ENCODE measurements around the gene ELP5.

The ELP5 gene

DNA sequence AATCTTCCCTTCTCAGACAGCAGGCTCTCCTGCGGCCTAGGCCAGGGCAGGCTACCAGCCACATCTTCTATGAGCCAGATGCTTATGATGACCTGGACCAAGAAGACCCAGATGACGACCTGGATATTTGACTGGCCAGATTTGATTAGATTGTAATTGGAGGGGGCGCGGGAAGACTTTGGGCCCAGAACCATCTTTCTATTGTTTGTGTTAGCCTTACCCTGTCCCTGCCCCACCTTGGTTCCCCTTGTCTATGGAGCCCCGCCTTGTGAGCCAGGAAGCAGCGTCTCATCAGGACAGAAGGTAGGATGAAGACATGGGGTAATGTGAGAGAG lies 7.5 kb downstream of the ELP5 start:
- Histone ChIP-seq H3K9me3 (ENCODE audit: control insufficient read depth, insufficient read depth, low read length) (no peaks in the 10 kb centered on the region), H3K9me2 (replicated peaks; ENCODE audit: control insufficient read depth, low read length) (no peaks in the 10 kb centered on the region), H3K27ac (ENCODE audit: low read depth, low read length) (no peak overlapping the region), H3K4me2 (ENCODE audit: low read length) (no peak overlapping the region), H3F3A (ENCODE audit: control insufficient read depth, insufficient read depth) (peaks cover 6% of the 10 kb centered on the region; the same call in 1 of the 2 replicates), H3K4me3 (ENCODE audit: low read length) (no peak overlapping the region), H4K20me1 (ENCODE audit: control insufficient read depth, insufficient read depth, low read depth, low read length) (no peaks in the 10 kb centered on the region), H3K4me1 (ENCODE audit: control insufficient read depth, low read length) (peaks cover 31% of the 10 kb centered on the region), H3K79me2 (ENCODE audit: control insufficient read depth, low read length) (no peaks in the 10 kb centered on the region; the same call in 1 of the 2 replicates), H3K27me3 (ENCODE audit: control insufficient read depth, low read length) (peaks cover 32% of the 10 kb centered on the region), H3K36me3 (ENCODE audit: control insufficient read depth, low read length) (peaks cover 38% of the 10 kb centered on the region)
- no peak for TF ChIP-seq CTCF (IDR thresholded peaks at IDR 0.05; ENCODE audit: low read depth, low read length, poor library complexity, severe bottlenecking)
- TF ChIP-seq EZH2phosphoT487 (IDR thresholded peaks at IDR 0.05; ENCODE audit: borderline replicate concordance, low read length): no peak

DNA sequence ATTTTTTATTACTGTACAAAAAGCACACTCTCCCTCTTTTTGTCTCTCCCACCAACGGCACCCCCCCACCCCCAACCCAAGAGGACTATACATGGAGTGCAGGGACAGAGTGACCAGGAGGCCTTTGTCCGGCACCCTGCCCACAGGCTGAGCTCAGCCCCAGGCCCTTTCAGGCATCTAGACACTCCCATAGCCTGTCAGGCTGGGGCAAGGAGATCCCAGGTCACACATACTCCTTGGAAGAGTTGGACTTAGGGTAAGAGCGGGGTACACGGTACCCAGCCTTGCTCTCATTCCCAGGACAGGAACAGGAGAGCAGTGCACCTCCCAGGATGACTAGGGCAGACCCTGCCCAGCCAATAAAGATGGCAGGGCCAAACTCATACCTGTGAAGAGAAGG lies 8.1 kb downstream of the ELP5 start:
- Histone ChIP-seq H3K36me3 (ENCODE audit: control insufficient read depth, low read length) (peaks cover 32% of the 10 kb centered on the region), H3K79me2 (ENCODE audit: control insufficient read depth, low read length) (no peaks in the 10 kb centered on the region), H3K4me2 (ENCODE audit: low read length) (no peak overlapping the region), H3K27ac (ENCODE audit: low read depth, low read length) (no peak overlapping the region), H3K4me1 (ENCODE audit: control insufficient read depth, low read length) (peaks cover 31% of the 10 kb centered on the region), H3F3A (ENCODE audit: control insufficient read depth, insufficient read depth) (peaks cover 6% of the 10 kb centered on the region; the same call in 1 of the 2 replicates), H3K27me3 (ENCODE audit: control insufficient read depth, low read length) (peaks cover 32% of the 10 kb centered on the region), H3K9me3 (ENCODE audit: control insufficient read depth, insufficient read depth, low read length) (no peaks in the 10 kb centered on the region), H4K20me1 (ENCODE audit: control insufficient read depth, insufficient read depth, low read depth, low read length) (no peaks in the 10 kb centered on the region), H3K4me3 (ENCODE audit: low read length) (no peak overlapping the region), H3K9me2 (replicated peaks; ENCODE audit: control insufficient read depth, low read length) (no peaks in the 10 kb centered on the region)
- TF ChIP-seq CTCF (IDR thresholded peaks at IDR 0.05; ENCODE audit: low read depth, low read length, poor library complexity, severe bottlenecking) (no peak), EZH2phosphoT487 (IDR thresholded peaks at IDR 0.05; ENCODE audit: borderline replicate concordance, low read length) (no peak)

GRCh38 chr17:7260651-7261378 lies 8.8 kb downstream of the ELP5 start:
- Histone ChIP-seq H3K27me3 (ENCODE audit: control insufficient read depth, low read length) (peaks cover 32% of the 10 kb centered on the region), H3K9me2 (replicated peaks; ENCODE audit: control insufficient read depth, low read length) (no peaks in the 10 kb centered on the region), H3K4me3 (ENCODE audit: low read length) (peak overlapping the region; percentile 22; the same call in 1 of the 2 replicates), H3K4me2 (ENCODE audit: low read length) (peak overlapping the region; percentile 45), H3F3A (ENCODE audit: control insufficient read depth, insufficient read depth) (peaks cover 6% of the 10 kb centered on the region; the same call in 1 of the 2 replicates), H3K4me1 (ENCODE audit: control insufficient read depth, low read length) (peaks cover 31% of the 10 kb centered on the region), H3K79me2 (ENCODE audit: control insufficient read depth, low read length) (no peaks in the 10 kb centered on the region), H3K27ac (ENCODE audit: low read depth, low read length) (no peak overlapping the region), H3K9me3 (ENCODE audit: control insufficient read depth, insufficient read depth, low read length) (no peaks in the 10 kb centered on the region), H4K20me1 (ENCODE audit: control insufficient read depth, insufficient read depth, low read depth, low read length) (no peaks in the 10 kb centered on the region), H3K36me3 (ENCODE audit: control insufficient read depth, low read length) (peaks cover 29% of the 10 kb centered on the region)
- TF ChIP-seq EZH2phosphoT487 (IDR thresholded peaks at IDR 0.05; ENCODE audit: borderline replicate concordance, low read length): no peak
- no peak for TF ChIP-seq CTCF (IDR thresholded peaks at IDR 0.05; ENCODE audit: low read depth, low read length, poor library complexity, severe bottlenecking)

Measured in DOHH2 (cell line).